Tibial artery (tissue), 4 donors: ENCODE results near the gene TRMO.

Experiments used
- DNase-seq, 2 donors: peaks; one replicate each; pipeline ENCODE4 v3.0.0-alpha.2; 2019
- H3K27ac ChIP-seq, 2 donors: fragments of 200-600 bp; sonication (generic) in 1 of 2; 1 replicate in 1 of 2; 2 replicates in 1 of 2; pipeline ENCODE4 v1.5.1; 2018 to 2019; ENCODE audit warnings: mild to moderate bottlenecking in 1 of 2
- H3K27me3 ChIP-seq, 2 donors: fragments of 200-600 bp; sonication (generic) in 1 of 2; one replicate each; pipeline versions ENCODE4 v1.5.1 to v1.6.0; 2016 to 2019
- H3K36me3 ChIP-seq, 3 donors: fragments of 200-600 bp; sonication (generic) in 2 of 3; one replicate each; pipeline ENCODE4 v1.5.1; 2016 to 2019; ENCODE audit warnings: mild to moderate bottlenecking in 2 of 3
- H3K4me1 ChIP-seq, 4 donors: fragments of 200-600 bp; sonication (generic) in 2 of 4; 1 replicate in 3 of 4; 2 replicates in 1 of 4; pipeline ENCODE4 v1.5.1; 2016 to 2019
- H3K4me3 ChIP-seq, 2 donors: fragments of 200-600 bp; sonication (generic) in 1 of 2; 1 replicate in 1 of 2; 2 replicates in 1 of 2; pipeline ENCODE4 v1.5.1; 2018 to 2019; ENCODE audit warnings: mild to moderate bottlenecking in 2 of 2
- H3K9me3 ChIP-seq, 3 donors: fragments of 200-600 bp; sonication (generic) in 1 of 3; one replicate each; pipeline ENCODE4 v1.5.1; 2016 to 2019
- intact Hi-C: fragments of 100-400 bp; cut with DNase I; formaldehyde crosslinking; loops from one replicate; pipeline ENCODE4 v1.15.0; 2023; ENCODE audit warnings: low total_unique reads
- TF ChIP-seq, protein P1 (sequence below), 2 experiments: fragments of 200-600 bp in 1 of 2; fragments of 450-650 bp in 1 of 2; IDR thresholded peaks; one replicate each; pipeline ENCODE4 v1.5.1; 2017 to 2019; ENCODE audit warnings: antibody characterized with exemption in 2 of 2, mild to moderate bottlenecking in 1 of 2, moderate library complexity in 1 of 2

The TRMO gene

GRCh38 chr9:97858826-97859225, 63.5 kb downstream of the TRMO start:
- no peak for DNase-seq

GRCh38 chr9:97858393-97858713, 63.9 kb downstream of the TRMO start:
- intact Hi-C loops = no loop called here

More at GRCh38 chr9:97858826-97859225, 63.5 kb downstream of the TRMO start:
- Histone ChIP-seq H3K4me1 (peaks cover 0 to 10% (median 5%) of the 10 kb centered on the region in 4 donors), H3K27ac (no peak overlapping the region), H3K9me3 (no peaks in the 10 kb centered on the region), H3K36me3 (no peaks in the 10 kb centered on the region), H3K4me3 (no peak overlapping the region), H3K27me3 (peaks cover 0 to 88% of the 10 kb centered on the region in 2 donors)
- intact Hi-C loops = no loop called here
- TF ChIP-seq, protein P1, sequence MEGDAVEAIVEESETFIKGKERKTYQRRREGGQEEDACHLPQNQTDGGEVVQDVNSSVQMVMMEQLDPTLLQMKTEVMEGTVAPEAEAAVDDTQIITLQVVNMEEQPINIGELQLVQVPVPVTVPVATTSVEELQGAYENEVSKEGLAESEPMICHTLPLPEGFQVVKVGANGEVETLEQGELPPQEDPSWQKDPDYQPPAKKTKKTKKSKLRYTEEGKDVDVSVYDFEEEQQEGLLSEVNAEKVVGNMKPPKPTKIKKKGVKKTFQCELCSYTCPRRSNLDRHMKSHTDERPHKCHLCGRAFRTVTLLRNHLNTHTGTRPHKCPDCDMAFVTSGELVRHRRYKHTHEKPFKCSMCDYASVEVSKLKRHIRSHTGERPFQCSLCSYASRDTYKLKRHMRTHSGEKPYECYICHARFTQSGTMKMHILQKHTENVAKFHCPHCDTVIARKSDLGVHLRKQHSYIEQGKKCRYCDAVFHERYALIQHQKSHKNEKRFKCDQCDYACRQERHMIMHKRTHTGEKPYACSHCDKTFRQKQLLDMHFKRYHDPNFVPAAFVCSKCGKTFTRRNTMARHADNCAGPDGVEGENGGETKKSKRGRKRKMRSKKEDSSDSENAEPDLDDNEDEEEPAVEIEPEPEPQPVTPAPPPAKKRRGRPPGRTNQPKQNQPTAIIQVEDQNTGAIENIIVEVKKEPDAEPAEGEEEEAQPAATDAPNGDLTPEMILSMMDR (IDR thresholded peaks at IDR 0.05) = no peak

DNA sequence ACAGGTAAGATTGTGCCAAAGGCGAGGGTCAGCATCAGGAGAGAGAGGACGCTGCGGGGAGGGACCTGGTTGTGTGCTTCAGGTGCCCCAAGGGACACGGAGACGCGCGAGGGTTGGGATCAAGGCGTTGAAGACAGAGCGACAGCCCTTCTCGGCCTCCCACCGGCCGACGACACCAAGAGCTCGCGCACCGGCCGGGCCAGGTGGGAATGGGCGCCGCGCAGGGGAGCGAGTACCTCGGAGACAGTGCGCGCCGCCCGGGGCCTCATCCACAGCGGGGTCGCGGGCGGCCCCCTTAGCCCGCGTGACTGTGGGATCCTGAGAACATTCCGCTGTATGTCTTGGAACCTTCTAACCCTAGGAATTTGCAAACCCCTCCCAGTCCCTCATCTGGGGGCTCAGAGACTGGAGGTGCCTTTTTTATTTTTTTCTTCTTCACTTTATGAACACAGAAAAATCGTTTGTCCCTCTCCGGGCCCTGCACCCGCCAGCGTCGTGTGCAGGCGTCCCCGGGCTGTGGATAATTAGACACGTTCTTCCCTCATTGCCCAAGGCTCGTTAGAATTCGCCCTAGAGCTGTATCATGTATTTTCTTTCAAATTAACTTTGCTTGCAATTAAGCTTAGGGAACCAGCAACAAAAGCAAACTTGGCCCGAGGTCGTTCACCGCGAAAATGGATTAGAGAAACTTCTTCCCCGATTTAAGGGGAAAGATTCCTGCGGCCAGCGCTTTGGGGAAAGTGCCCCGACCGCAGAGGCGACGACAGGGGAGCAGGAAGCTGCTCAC, 64.5 kb downstream of the TRMO start:
- TF ChIP-seq, protein P1 (IDR thresholded peaks at IDR 0.05) = no peak
- H3K27ac ChIP-seq = no peak overlapping the region
- H3K4me1 ChIP-seq = peaks cover 0 to 20% (median 15%) of the 10 kb centered on the region in 4 donors
- intact Hi-C loops = no loop called here
- DNase-seq = no peak
- no peaks in the 10 kb centered on the region for H3K36me3 ChIP-seq
- H3K4me3 ChIP-seq = no peak overlapping the region
- H3K9me3 ChIP-seq = no peaks in the 10 kb centered on the region
- peaks cover 0 to 88% of the 10 kb centered on the region in 2 donors for H3K27me3 ChIP-seq

More at GRCh38 chr9:97858393-97858713, 63.9 kb downstream of the TRMO start:
- DNase-seq = no peak
- Histone ChIP-seq H3K9me3 (no peaks in the 10 kb centered on the region), H3K36me3 (no peaks in the 10 kb centered on the region), H3K27me3 (peaks cover 0 to 88% of the 10 kb centered on the region in 2 donors), H3K27ac (no peak overlapping the region), H3K4me1 (peaks cover 0 to 15% (median 10%) of the 10 kb centered on the region in 4 donors), H3K4me3 (no peak overlapping the region)
- TF ChIP-seq, protein P1 (IDR thresholded peaks at IDR 0.05) = no peak

GRCh38 chr9:97856857-97857605, 65.3 kb downstream of the TRMO start:
- peaks cover 0 to 28% (median 20%) of the 10 kb centered on the region in 4 donors for H3K4me1 ChIP-seq
- no peak overlapping the region for H3K4me3 ChIP-seq
- TF ChIP-seq, protein P1 (IDR thresholded peaks at IDR 0.05) = no peak
- no peaks in the 10 kb centered on the region for H3K9me3 ChIP-seq
- H3K27ac ChIP-seq = no peak overlapping the region
- DNase-seq = no peak
- no peaks in the 10 kb centered on the region for H3K36me3 ChIP-seq
- intact Hi-C loops = no loop called here
- H3K27me3 ChIP-seq = peaks cover 0 to 95% of the 10 kb centered on the region in 2 donors

- TF ChIP-seq, protein P1 (IDR thresholded peaks at IDR 0.05) = no peak
- H3K27ac ChIP-seq = no peak overlapping the region
- DNase-seq = no peak
- H3K4me1 ChIP-seq = peaks cover 0 to 37% (median 25%) of the 10 kb centered on the region in 4 donors
- no peak overlapping the region for H3K4me3 ChIP-seq
- intact Hi-C loops = no loop called here
- no peaks in the 10 kb centered on the region for H3K9me3 ChIP-seq
- H3K27me3 ChIP-seq = peaks cover 3 to 97% of the 10 kb centered on the region in 2 donors
- no peaks in the 10 kb centered on the region for H3K36me3 ChIP-seq
Measured at GRCh38 chr9:97855899-97856298, 66.4 kb downstream of the TRMO start.
